Mesendoderm (in vitro differentiated cells): ENCODE data around the gene FNDC3B.

ENCODE experiments used
- DNase-seq: peaks from one replicate; pipeline ENCODE4 v3.0.0; 2013
- H2AK5ac ChIP-seq: 2 replicates; pipeline ENCODE4 v1.6.1; 2013; ENCODE audit warnings: low read length, inconsistent platforms
- H2BK120ac ChIP-seq: 2 replicates; pipeline ENCODE4 v1.6.1; 2013; ENCODE audit warnings: low read depth, mild to moderate bottlenecking, low read length, moderate library complexity, mixed read lengths
- H2BK15ac ChIP-seq: replicated peaks from 2 replicates; pipeline ENCODE4 v1.6.1; 2013; ENCODE audit warnings: low read depth, mild to moderate bottlenecking, moderate library complexity
- H2BK5ac ChIP-seq: 2 replicates; pipeline ENCODE4 v1.6.1; 2013; ENCODE audit warnings: low read length, inconsistent platforms
- H3K18ac ChIP-seq: 2 replicates; pipeline ENCODE4 v1.6.1; 2013; ENCODE audit warnings: mild to moderate bottlenecking, low read length, mixed read lengths
- H3K23ac ChIP-seq: one replicate; pipeline ENCODE4 v1.6.1; 2013; ENCODE audit warnings: low read length
- H3K27ac ChIP-seq: 2 replicates; pipeline ENCODE4 v1.5.1; 2013; ENCODE audit warnings: low read depth, mild to moderate bottlenecking, inconsistent platforms, low read length, moderate library complexity
- H3K27me3 ChIP-seq: 2 replicates; pipeline ENCODE4 v1.6.1; 2013; ENCODE audit warnings: low read length, control low read depth, mild to moderate bottlenecking, inconsistent platforms; ENCODE audit not compliant: insufficient read depth, poor library complexity
- H3K36me3 ChIP-seq: 2 replicates; pipeline ENCODE4 v1.6.1; 2013; ENCODE audit warnings: low read length, inconsistent platforms; ENCODE audit not compliant: control insufficient read depth, insufficient read depth
- H3K4ac ChIP-seq: one replicate; pipeline ENCODE4 v1.6.1; 2013; ENCODE audit warnings: low read depth, mild to moderate bottlenecking, low read length, moderate library complexity
- H3K4me1 ChIP-seq: 2 replicates; pipeline ENCODE4 v1.6.1; 2013; ENCODE audit warnings: low read depth, low read length, inconsistent platforms; ENCODE audit not compliant: control insufficient read depth
- H3K4me2 ChIP-seq: 2 replicates; pipeline ENCODE4 v1.6.1; 2013; ENCODE audit warnings: low read length
- H3K4me3 ChIP-seq: 2 replicates; pipeline ENCODE4 v1.5.1; 2013; ENCODE audit warnings: mild to moderate bottlenecking, low read length
- H3K56ac ChIP-seq: one replicate; pipeline ENCODE4 v1.6.1; 2013; ENCODE audit warnings: low read length
- H3K79me1 ChIP-seq: 2 replicates; pipeline ENCODE4 v1.6.1; 2013; ENCODE audit warnings: low read length, inconsistent platforms
- H3K79me2 ChIP-seq: 2 replicates; pipeline ENCODE4 v1.6.1; 2013; ENCODE audit warnings: mild to moderate bottlenecking, low read length; ENCODE audit not compliant: control insufficient read depth, insufficient read depth
- H3K9ac ChIP-seq: 2 replicates; pipeline ENCODE4 v1.6.1; 2013; ENCODE audit warnings: low read length, inconsistent platforms
- H4K5ac ChIP-seq: one replicate; pipeline ENCODE4 v1.6.1; 2013; ENCODE audit warnings: low read length
- H4K8ac ChIP-seq: one replicate; pipeline ENCODE4 v1.6.1; 2013; ENCODE audit warnings: low read depth, mild to moderate bottlenecking, control low read depth, low read length, moderate library complexity
- WGBS: extraction: QIAGEN DNeasy Blood & Tissue Kit; methylation state at CpG from one replicate; pipeline ENCODE4 v1.1.7; 2013; ENCODE audit warnings: low lambda C conversion rate, missing lambda C conversion rate; ENCODE audit not compliant: insufficient coverage; ENCODE audit errors: extremely low coverage; 5-methylcytosine and 5-hydroxymethylcytosine counted together

Gene FNDC3B

DNA sequence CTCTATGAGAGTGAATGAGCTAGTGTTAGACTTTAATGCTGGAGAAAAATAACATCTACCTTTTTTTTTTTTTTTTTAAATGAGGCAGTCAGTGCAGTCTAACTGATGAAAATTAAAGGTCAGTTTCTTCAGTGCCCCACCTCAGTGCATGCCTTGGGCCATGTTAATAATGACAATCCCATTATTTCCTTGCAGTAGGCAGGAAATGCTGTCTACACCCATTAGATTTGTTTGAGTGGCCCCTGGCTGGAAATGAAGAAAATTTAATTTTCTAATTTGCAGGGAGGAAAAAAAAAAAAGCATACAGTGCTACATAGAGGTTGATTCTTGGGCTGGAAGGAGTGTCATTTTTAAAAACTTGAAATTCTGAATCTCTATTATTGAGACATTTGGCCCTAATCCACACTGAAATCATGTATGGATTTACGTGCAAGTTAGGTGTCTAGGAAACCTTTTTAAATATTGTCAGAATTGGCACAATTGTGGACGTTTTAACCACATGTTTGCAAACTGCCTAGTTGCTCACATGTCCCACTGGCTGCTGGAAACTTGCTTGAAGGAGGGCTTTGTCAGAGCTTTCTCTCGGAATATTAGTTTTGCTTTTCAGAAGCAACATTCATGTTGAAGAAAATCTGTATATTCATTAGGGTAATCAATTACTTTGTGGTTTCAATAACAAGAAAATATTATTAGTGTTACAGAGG, 18.4 kb downstream of the FNDC3B start:
- Histone ChIP-seq H3K56ac (no peak overlapping the region), H2BK5ac (no peak overlapping the region), H2BK120ac (no peak overlapping the region), H2BK15ac (no peak overlapping the region), H3K4me1 (no peaks in the 10 kb centered on the region), H4K5ac (no peak overlapping the region), H3K23ac (no peak overlapping the region), H3K4ac (no peak overlapping the region), H3K79me1 (peaks cover 11% of the 10 kb centered on the region), H3K27ac (no peak overlapping the region), H3K27me3 (no peaks in the 10 kb centered on the region), H3K79me2 (peaks cover 59% of the 10 kb centered on the region), H3K18ac (no peak overlapping the region), H3K36me3 (no peaks in the 10 kb centered on the region), H4K8ac (no peak overlapping the region), H3K9ac (no peak overlapping the region), H3K4me2 (no peak overlapping the region), H3K4me3 (no peak overlapping the region), H2AK5ac (no peak overlapping the region)
- no CpG with 5 or more reads among the region's 3 CpGs for WGBS
- no peak for DNase-seq

DNA sequence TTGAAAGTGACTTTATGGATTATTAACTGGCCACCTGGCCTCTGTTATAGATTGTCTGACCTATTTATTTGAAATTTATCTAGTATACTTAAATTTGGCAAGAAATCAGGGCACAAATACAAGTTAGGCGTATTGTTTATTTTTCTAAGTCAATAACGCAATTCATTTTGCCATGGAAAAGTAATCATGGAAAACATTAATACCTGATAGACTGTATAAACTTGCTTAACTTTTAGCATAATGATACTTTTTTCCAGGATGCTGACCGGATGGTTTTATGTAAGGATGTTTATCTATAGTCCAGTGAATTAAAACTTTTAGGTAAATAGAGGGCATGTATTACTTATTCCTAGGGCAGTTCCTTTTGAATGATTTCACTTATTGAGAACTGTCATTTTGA, 20.2 kb downstream of the FNDC3B start:
- H3K27me3 ChIP-seq: no peaks in the 10 kb centered on the region
- H3K4me3 ChIP-seq: no peak overlapping the region
- peaks cover 18% of the 10 kb centered on the region for H3K79me1 ChIP-seq
- DNase-seq: no peak
- no CpG with 5 or more reads among the region's 3 CpGs for WGBS
- H4K5ac ChIP-seq: no peak overlapping the region
- peaks cover 62% of the 10 kb centered on the region for H3K79me2 ChIP-seq
- no peak overlapping the region for H3K27ac ChIP-seq
- no peak overlapping the region for H2BK120ac ChIP-seq
- no peak overlapping the region for H2AK5ac ChIP-seq
- H4K8ac ChIP-seq: no peak overlapping the region
- H3K4me2 ChIP-seq: no peak overlapping the region
- no peaks in the 10 kb centered on the region for H3K36me3 ChIP-seq
- H3K56ac ChIP-seq: no peak overlapping the region
- H3K4me1 ChIP-seq: no peaks in the 10 kb centered on the region
- no peak overlapping the region for H2BK5ac ChIP-seq
- no peak overlapping the region for H3K23ac ChIP-seq
- H3K4ac ChIP-seq: no peak overlapping the region
- H2BK15ac ChIP-seq: no peak overlapping the region
- H3K9ac ChIP-seq: no peak overlapping the region
- H3K18ac ChIP-seq: no peak overlapping the region

GRCh38 chr3:172060234-172060633, 20.9 kb downstream of the FNDC3B start:
- peak overlapping the region; percentile 86 for H4K8ac ChIP-seq
- no peak overlapping the region for H3K23ac ChIP-seq
- no peak overlapping the region for H2AK5ac ChIP-seq
- H3K4me2 ChIP-seq: no peak overlapping the region
- H3K27me3 ChIP-seq: no peaks in the 10 kb centered on the region
- no peak overlapping the region for H2BK120ac ChIP-seq
- peaks cover 65% of the 10 kb centered on the region for H3K79me2 ChIP-seq
- no peak overlapping the region for H3K27ac ChIP-seq
- no peaks in the 10 kb centered on the region for H3K4me1 ChIP-seq
- no peaks in the 10 kb centered on the region for H3K36me3 ChIP-seq
- H3K56ac ChIP-seq: no peak overlapping the region
- no peak overlapping the region for H3K9ac ChIP-seq
- H3K4ac ChIP-seq: no peak overlapping the region
- no CpG with 5 or more reads among the region's 1 CpG for WGBS
- H3K4me3 ChIP-seq: no peak overlapping the region
- H4K5ac ChIP-seq: no peak overlapping the region
- H3K18ac ChIP-seq: peak overlapping the region; percentile 39
- no peak overlapping the region for H2BK5ac ChIP-seq
- no peak for DNase-seq
- no peak overlapping the region for H2BK15ac ChIP-seq
- H3K79me1 ChIP-seq: peaks cover 19% of the 10 kb centered on the region

- no peak overlapping the region for H4K5ac ChIP-seq
- WGBS: no CpG with 5 or more reads among the region's 4 CpGs
- H3K56ac ChIP-seq: no peak overlapping the region
- H2BK120ac ChIP-seq: no peak overlapping the region
- peaks cover 72% of the 10 kb centered on the region for H3K79me2 ChIP-seq
- H3K27ac ChIP-seq: no peak overlapping the region
- no peak overlapping the region for H3K18ac ChIP-seq
- H3K4ac ChIP-seq: no peak overlapping the region
- no peak overlapping the region for H2BK15ac ChIP-seq
- H3K27me3 ChIP-seq: no peaks in the 10 kb centered on the region
- no peak overlapping the region for H3K4me3 ChIP-seq
- DNase-seq: no peak
- no peak overlapping the region for H3K4me2 ChIP-seq
- H3K79me1 ChIP-seq: peaks cover 25% of the 10 kb centered on the region
- no peak overlapping the region for H2BK5ac ChIP-seq
- no peak overlapping the region for H3K9ac ChIP-seq
- H3K4me1 ChIP-seq: peaks cover 9% of the 10 kb centered on the region
- H3K36me3 ChIP-seq: no peaks in the 10 kb centered on the region
- no peak overlapping the region for H4K8ac ChIP-seq
- no peak overlapping the region for H2AK5ac ChIP-seq
- H3K23ac ChIP-seq: no peak overlapping the region
These were observed 22.4 kb downstream of the FNDC3B start for GRCh38 chr3:172061724-172062184.

- Histone ChIP-seq H2BK120ac (no peak overlapping the region), H3K56ac (no peak overlapping the region), H3K23ac (no peak overlapping the region), H4K8ac (no peak overlapping the region), H2AK5ac (no peak overlapping the region), H3K4ac (no peak overlapping the region), H3K4me1 (peaks cover 9% of the 10 kb centered on the region), H3K9ac (no peak overlapping the region), H3K18ac (no peak overlapping the region), H2BK15ac (no peak overlapping the region), H3K36me3 (no peaks in the 10 kb centered on the region), H3K4me2 (no peak overlapping the region), H3K4me3 (no peak overlapping the region), H3K27ac (no peak overlapping the region), H2BK5ac (no peak overlapping the region), H3K27me3 (no peaks in the 10 kb centered on the region), H3K79me2 (peaks cover 71% of the 10 kb centered on the region), H4K5ac (no peak overlapping the region), H3K79me1 (peaks cover 25% of the 10 kb centered on the region)
- no CpG with 5 or more reads among the region's 3 CpGs for WGBS
- no peak for DNase-seq
These were observed 23.4 kb downstream of the FNDC3B start for GRCh38 chr3:172062761-172063160.
